ENCODE results near the gene PSORS1C1. TPM values are rescaled to one million over a fixed set of nuclear protein-coding genes. Genes with fewer than 3 reads are reported as not detected.

Gene PSORS1C1
- total RNA-seq, 1 donor: 2.2 TPM

- no peak overlapping the region for H3K4me3 ChIP-seq (ENCODE audit: insufficient read depth, low read length)
- no peaks in the 10 kb centered on the region for H3K27me3 ChIP-seq (ENCODE audit: insufficient read depth, low read length)
- H4K20me1 ChIP-seq (ENCODE audit: insufficient read depth, low read length): no peaks in the 10 kb centered on the region
- no peaks in the 10 kb centered on the region for H3K9me3 ChIP-seq (ENCODE audit: low read depth, low read length)
- no peak overlapping the region for H3K27ac ChIP-seq (ENCODE audit: low read depth, low read length)
- peaks cover 12% of the 10 kb centered on the region for H3K36me3 ChIP-seq (ENCODE audit: insufficient read depth, low read length)
- TF ChIP-seq CTCF (IDR thresholded peaks at IDR 0.05; ENCODE audit: extremely low read depth, low read depth, low read length): no peak
- no peak overlapping the region for H2AFZ ChIP-seq (ENCODE audit: low read length)
- H3K4me2 ChIP-seq (ENCODE audit: insufficient read depth, low read length): no peak overlapping the region
- H3K4me1 ChIP-seq (ENCODE audit: insufficient read depth, low read length): peaks cover under 1% of the 10 kb centered on the region
- DNase-seq (ENCODE audit: insufficient read length, low spot score, missing footprints): no peak
- H3K79me2 ChIP-seq (ENCODE audit: insufficient read depth, low read length): no peaks in the 10 kb centered on the region
Observed at GRCh38 chr6:31144296-31144969, 29.8 kb downstream of the PSORS1C1 start.

DNA sequence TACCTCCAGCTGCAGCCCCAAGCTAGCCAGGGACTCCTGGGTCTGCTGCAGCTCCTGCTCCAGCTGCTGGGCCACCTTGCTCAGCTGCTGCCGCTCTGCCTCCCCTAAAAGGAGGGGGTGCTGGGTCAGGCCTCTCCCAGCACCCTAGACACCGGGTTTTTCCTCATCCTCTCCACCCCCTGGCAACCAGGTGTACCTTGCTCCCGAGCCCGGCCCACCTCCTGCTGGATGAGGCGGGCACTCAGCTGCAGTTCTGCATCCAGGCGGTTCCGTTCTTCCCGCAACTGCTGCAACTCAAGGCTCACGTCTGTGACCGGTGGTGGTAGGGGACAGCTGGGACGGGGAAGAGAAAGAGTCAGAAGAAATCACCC lies 30.4 kb downstream of the PSORS1C1 start:
- Histone ChIP-seq H2AFZ (ENCODE audit: low read length) (no peak overlapping the region), H3K27ac (ENCODE audit: low read depth, low read length) (no peak overlapping the region), H3K4me2 (ENCODE audit: insufficient read depth, low read length) (no peak overlapping the region), H3K27me3 (ENCODE audit: insufficient read depth, low read length) (no peaks in the 10 kb centered on the region), H3K9me3 (ENCODE audit: low read depth, low read length) (no peaks in the 10 kb centered on the region), H3K79me2 (ENCODE audit: insufficient read depth, low read length) (no peaks in the 10 kb centered on the region), H4K20me1 (ENCODE audit: insufficient read depth, low read length) (no peaks in the 10 kb centered on the region), H3K4me3 (ENCODE audit: insufficient read depth, low read length) (no peak overlapping the region), H3K4me1 (ENCODE audit: insufficient read depth, low read length) (no peaks in the 10 kb centered on the region), H3K36me3 (ENCODE audit: insufficient read depth, low read length) (peaks cover 18% of the 10 kb centered on the region)
- no peak for TF ChIP-seq CTCF (IDR thresholded peaks at IDR 0.05; ENCODE audit: extremely low read depth, low read depth, low read length)
- DNase-seq (ENCODE audit: insufficient read length, low spot score, missing footprints): no peak

DNA sequence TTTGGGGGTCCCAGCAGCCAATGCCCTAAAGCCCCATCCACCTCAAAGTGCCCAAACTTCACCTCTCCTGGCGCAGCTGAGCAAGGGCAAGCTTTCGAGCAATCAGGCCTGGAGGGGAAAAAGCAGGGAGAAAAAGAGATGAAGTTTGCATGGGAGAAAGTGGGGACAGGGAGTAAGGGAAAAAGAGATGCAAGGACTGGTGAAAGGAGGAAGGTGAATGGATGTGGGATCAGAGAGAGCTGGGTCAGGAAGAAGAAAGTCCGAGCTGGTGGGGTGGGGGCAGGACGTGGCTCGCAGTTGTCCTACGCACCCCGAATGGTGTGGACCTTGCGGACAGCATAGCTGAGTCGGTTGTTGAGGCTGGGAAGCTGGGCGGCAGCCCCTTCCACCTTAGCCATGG lies 30.8 kb downstream of the PSORS1C1 start:
- Histone ChIP-seq H3K36me3 (ENCODE audit: insufficient read depth, low read length) (peaks cover 21% of the 10 kb centered on the region), H4K20me1 (ENCODE audit: insufficient read depth, low read length) (no peaks in the 10 kb centered on the region), H3K79me2 (ENCODE audit: insufficient read depth, low read length) (no peaks in the 10 kb centered on the region), H3K27me3 (ENCODE audit: insufficient read depth, low read length) (no peaks in the 10 kb centered on the region), H3K4me1 (ENCODE audit: insufficient read depth, low read length) (no peaks in the 10 kb centered on the region), H2AFZ (ENCODE audit: low read length) (no peak overlapping the region), H3K4me2 (ENCODE audit: insufficient read depth, low read length) (no peak overlapping the region), H3K27ac (ENCODE audit: low read depth, low read length) (no peak overlapping the region), H3K9me3 (ENCODE audit: low read depth, low read length) (no peaks in the 10 kb centered on the region), H3K4me3 (ENCODE audit: insufficient read depth, low read length) (no peak overlapping the region)
- DNase-seq (ENCODE audit: insufficient read length, low spot score, missing footprints): no peak
- TF ChIP-seq CTCF (IDR thresholded peaks at IDR 0.05; ENCODE audit: extremely low read depth, low read depth, low read length): no peak

DNA sequence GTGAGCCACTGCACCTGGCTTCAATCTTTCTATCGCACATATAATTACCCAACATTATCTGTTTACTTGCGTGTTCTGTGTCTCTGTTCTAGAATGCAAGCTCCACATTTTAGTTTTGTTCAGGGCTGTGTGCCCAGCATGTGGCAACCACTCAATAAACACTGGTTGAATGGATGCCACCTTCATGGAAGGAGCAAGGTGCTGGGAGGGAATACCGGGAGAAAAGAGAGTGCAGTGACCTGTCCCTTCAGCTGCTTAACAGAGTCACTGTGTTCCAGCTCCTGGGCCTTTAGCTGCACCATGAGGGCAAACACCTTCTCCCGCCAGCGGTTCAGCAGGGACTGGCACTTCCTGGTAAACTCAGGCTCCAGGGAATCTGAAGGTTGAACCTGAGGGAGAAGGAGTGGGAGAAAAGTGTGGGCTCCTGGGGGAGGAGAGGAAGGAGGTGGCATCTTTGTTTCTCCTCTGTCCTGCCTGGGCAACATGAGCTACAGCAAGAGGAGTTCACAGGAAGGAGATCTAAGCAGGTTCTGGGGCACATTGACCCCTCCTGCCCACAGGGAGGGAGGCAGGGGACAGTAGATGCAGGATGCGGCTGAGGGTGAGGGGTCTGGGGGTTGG lies 35.3 kb downstream of the PSORS1C1 start:
- Histone ChIP-seq H3K4me3 (ENCODE audit: insufficient read depth, low read length) (no peak overlapping the region), H3K36me3 (ENCODE audit: insufficient read depth, low read length) (peaks cover 23% of the 10 kb centered on the region)

More for the DNA sequence above, 35.3 kb downstream of the PSORS1C1 start:
- H3K79me2 ChIP-seq (ENCODE audit: insufficient read depth, low read length): no peaks in the 10 kb centered on the region
- H3K4me1 ChIP-seq (ENCODE audit: insufficient read depth, low read length): no peaks in the 10 kb centered on the region
- no peak overlapping the region for H2AFZ ChIP-seq (ENCODE audit: low read length)
- H3K27me3 ChIP-seq (ENCODE audit: insufficient read depth, low read length): no peaks in the 10 kb centered on the region
- DNase-seq (ENCODE audit: insufficient read length, low spot score, missing footprints): peak; percentile 18
- H3K27ac ChIP-seq (ENCODE audit: low read depth, low read length): no peak overlapping the region
- H3K4me2 ChIP-seq (ENCODE audit: insufficient read depth, low read length): no peak overlapping the region
- no peaks in the 10 kb centered on the region for H3K9me3 ChIP-seq (ENCODE audit: low read depth, low read length)
- no peak for TF ChIP-seq CTCF (IDR thresholded peaks at IDR 0.05; ENCODE audit: extremely low read depth, low read depth, low read length)
- H4K20me1 ChIP-seq (ENCODE audit: insufficient read depth, low read length): no peaks in the 10 kb centered on the region
